GM23248 (cell line): Measurements from ENCODE around the gene UGT1A5. TPM values are rescaled to one million over a fixed set of nuclear protein-coding genes. Genes with fewer than 3 reads are reported as not detected.
A peak's percentile ranks its signal among the peaks of the same experiment; 100 is the strongest.

Experiments
- DNase-seq: peaks from one replicate; pipeline ENCODE4 v3.0.0-alpha.2; 2015
- H2AFZ ChIP-seq: fragments of 200-600 bp; sonication (generic); 2 replicates; pipeline ENCODE4 v1.6.1; 2016; ENCODE audit warnings: antibody characterized with exemption
- H3F3A ChIP-seq: fragments of 200-600 bp; sonication (generic); 2 replicates; pipeline ENCODE4 v1.6.1; 2016; ENCODE audit warnings: mild to moderate bottlenecking, antibody characterized with exemption, mixed run types; ENCODE audit not compliant: insufficient read depth
- H3K27ac ChIP-seq: fragments of 200-600 bp; sonication (generic); 2 replicates; pipeline ENCODE4 v1.5.1; 2016; ENCODE audit warnings: mild to moderate bottlenecking
- H3K27me3 ChIP-seq: fragments of 200-600 bp; sonication (generic); replicated peaks from 2 replicates; pipeline ENCODE4 v1.6.1; 2016; ENCODE audit warnings: mild to moderate bottlenecking; ENCODE audit not compliant: insufficient read depth
- H3K36me3 ChIP-seq: fragments of 200-600 bp; sonication (generic); 2 replicates; pipeline ENCODE4 v1.6.1; 2016; ENCODE audit warnings: low read depth, mild to moderate bottlenecking
- H3K4me1 ChIP-seq: fragments of 200-600 bp; sonication (generic); 2 replicates; pipeline ENCODE4 v1.6.1; 2016; ENCODE audit warnings: mild to moderate bottlenecking; ENCODE audit not compliant: insufficient read depth
- H3K4me2 ChIP-seq: fragments of 200-600 bp; sonication (generic); one replicate; pipeline ENCODE4 v1.6.1; 2016; ENCODE audit warnings: mild to moderate bottlenecking; ENCODE audit not compliant: unreplicated experiment
- H3K4me3 ChIP-seq: fragments of 200-600 bp; sonication (generic); 2 replicates; pipeline ENCODE4 v1.5.1; 2016; ENCODE audit warnings: mild to moderate bottlenecking
- H3K79me2 ChIP-seq: fragments of 200-600 bp; sonication (generic); 2 replicates; pipeline ENCODE4 v1.6.1; 2016; ENCODE audit warnings: mild to moderate bottlenecking; ENCODE audit not compliant: insufficient read depth
- H3K9ac ChIP-seq: fragments of 200-600 bp; sonication (generic); 2 replicates; pipeline ENCODE4 v1.6.1; 2016; ENCODE audit warnings: mild to moderate bottlenecking
- H3K9me2 ChIP-seq: fragments of 200-600 bp; sonication (generic); 2 replicates; pipeline ENCODE4 v1.6.1; 2016; ENCODE audit warnings: mixed run types, mild to moderate bottlenecking, moderate library complexity; ENCODE audit not compliant: insufficient read depth
- H3K9me3 ChIP-seq: fragments of 200-600 bp; sonication (generic); one replicate; pipeline ENCODE4 v1.6.1; 2017; ENCODE audit warnings: low read depth
- H4K20me1 ChIP-seq: fragments of 200-600 bp; sonication (generic); 2 replicates; pipeline ENCODE4 v1.6.0; 2016; ENCODE audit not compliant: insufficient read depth
- EZH2 ChIP-seq: fragments of 200-600 bp; sonication (generic); IDR thresholded peaks from 2 replicates; pipeline ENCODE4 v1.6.1; 2018; ENCODE audit warnings: antibody characterized with exemption, mild to moderate bottlenecking; ENCODE audit not compliant: insufficient read depth, poor library complexity, severe bottlenecking
- EZH2phosphoT487 ChIP-seq: fragments of 200-600 bp; sonication (generic); IDR thresholded peaks from 2 replicates; pipeline ENCODE4 v1.6.1; 2018; ENCODE audit warnings: antibody characterized with exemption, moderate library complexity, mild to moderate bottlenecking, low read depth; ENCODE audit not compliant: insufficient read depth
- WGBS, 2 experiments: methylation state at CpG; one replicate each; pipeline ENCODE4 v1.1.6; 2015 to 2017; ENCODE audit warnings: low lambda C conversion rate in 2 of 2, low coverage in 1 of 2; ENCODE audit errors: missing lambda C conversion rate in 2 of 2; 5-methylcytosine and 5-hydroxymethylcytosine counted together
- in situ Hi-C: fragments of 300-500 bp; cut with MboI; formaldehyde crosslinking; loops from 2 replicates; pipeline ENCODE4 v1.15.0; 2020
- polyA plus RNA-seq: library from polyadenylated mRNA; unstranded; fragments of >200 nt; fragmentation: Nextera tagmentation; extraction: Ambion mirVana; gene quantifications from 2 replicates; pipeline ENCODE4 v1.2.1, GENCODE V29; 2016
- total RNA-seq: library from RNA; depleted of rRNA; stranded (reverse); fragments of >200 nt; shearing (Covaris generic); gene quantifications from 2 replicates; pipeline ENCODE4 v1.2.3, GENCODE V29; 2014

UGT1A5 gene
- total and polyA plus RNA-seq, 2 experiments from 2014 or later = not detected

GRCh38 chr2:233672886-233673285 is 39.8 kb upstream of the UGT1A5 start:
- no peaks in the 10 kb centered on the region for H3K79me2 ChIP-seq
- H4K20me1 ChIP-seq = no peaks in the 10 kb centered on the region
- H2AFZ ChIP-seq = no peak overlapping the region
- H3K4me1 ChIP-seq = no peaks in the 10 kb centered on the region
- no peaks in the 10 kb centered on the region for H3F3A ChIP-seq
- H3K36me3 ChIP-seq = no peaks in the 10 kb centered on the region
- WGBS, 2 experiments = 70 to 75% methylated on average over 3 of the region's 3 CpGs
- no peaks in the 10 kb centered on the region; the same call in 1 of the 2 replicates for H3K27me3 ChIP-seq
- no peak overlapping the region for H3K27ac ChIP-seq
- no peak overlapping the region for H3K4me3 ChIP-seq
- TF ChIP-seq EZH2phosphoT487 (no peak), EZH2 (no peak)
- in situ Hi-C loops = no loop called here
- no peak overlapping the region for H3K9ac ChIP-seq
- H3K4me2 ChIP-seq = no peak overlapping the region
- no peaks in the 10 kb centered on the region for H3K9me3 ChIP-seq
- DNase-seq = no peak
- H3K9me2 ChIP-seq = no peaks in the 10 kb centered on the region

- Histone ChIP-seq H3K27me3 (no peaks in the 10 kb centered on the region; the same call in 1 of the 2 replicates), H3K4me1 (no peaks in the 10 kb centered on the region), H2AFZ (no peak overlapping the region), H3K9me3 (no peaks in the 10 kb centered on the region), H3K9ac (no peak overlapping the region), H3F3A (no peaks in the 10 kb centered on the region), H3K4me2 (no peak overlapping the region), H3K27ac (no peak overlapping the region), H3K79me2 (no peaks in the 10 kb centered on the region), H4K20me1 (no peaks in the 10 kb centered on the region), H3K4me3 (no peak overlapping the region), H3K36me3 (no peaks in the 10 kb centered on the region), H3K9me2 (no peaks in the 10 kb centered on the region)
- DNase-seq = no peak
- TF ChIP-seq EZH2phosphoT487 (no peak), EZH2 (no peak)
- in situ Hi-C loops = no loop called here
Observed at GRCh38 chr2:233673896-233674295, 38.8 kb upstream of the UGT1A5 start.

GRCh38 chr2:233674314-233674713 is 38.4 kb upstream of the UGT1A5 start:
- H3K36me3 ChIP-seq = no peaks in the 10 kb centered on the region
- H3F3A ChIP-seq = no peaks in the 10 kb centered on the region
- 0 to 7% methylated on average over 1 of the region's 1 CpG for WGBS, 2 experiments
- H3K9me3 ChIP-seq = no peaks in the 10 kb centered on the region
- DNase-seq = no peak
- no peaks in the 10 kb centered on the region for H3K4me1 ChIP-seq
- no peak overlapping the region for H2AFZ ChIP-seq
- no peaks in the 10 kb centered on the region for H4K20me1 ChIP-seq
- H3K27me3 ChIP-seq = no peaks in the 10 kb centered on the region; the same call in 1 of the 2 replicates
- H3K9ac ChIP-seq = no peak overlapping the region
- TF ChIP-seq EZH2phosphoT487 (no peak), EZH2 (no peak)
- no peak overlapping the region for H3K4me2 ChIP-seq
- no peak overlapping the region for H3K4me3 ChIP-seq
- H3K9me2 ChIP-seq = no peaks in the 10 kb centered on the region
- in situ Hi-C loops = no loop called here
- H3K79me2 ChIP-seq = no peaks in the 10 kb centered on the region
- H3K27ac ChIP-seq = no peak overlapping the region

DNA sequence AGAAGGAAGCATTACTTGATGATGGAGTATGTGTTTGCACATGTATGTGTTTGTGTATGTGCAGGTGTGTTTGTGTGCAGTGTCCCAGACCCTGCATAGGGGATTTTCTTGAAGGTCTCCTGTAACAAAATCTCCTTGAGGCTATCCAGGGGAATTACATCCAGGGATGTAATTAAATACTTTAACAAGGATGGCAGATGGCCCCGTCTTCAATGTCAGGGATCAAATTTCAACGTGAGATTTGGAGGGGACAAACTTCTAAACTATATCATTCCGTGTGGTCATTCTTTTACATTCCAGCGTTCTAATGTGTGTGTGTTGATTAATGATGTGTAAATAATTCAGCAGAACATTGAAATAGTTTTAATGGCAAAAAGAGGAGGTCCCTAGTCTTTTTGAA is 37.7 kb upstream of the UGT1A5 start:
- no peak overlapping the region for H2AFZ ChIP-seq
- in situ Hi-C loops = no loop called here
- no peaks in the 10 kb centered on the region; the same call in 1 of the 2 replicates for H3K27me3 ChIP-seq
- DNase-seq = no peak
- H3K4me3 ChIP-seq = no peak overlapping the region
- H4K20me1 ChIP-seq = no peaks in the 10 kb centered on the region
- H3K4me1 ChIP-seq = no peaks in the 10 kb centered on the region
- no peak overlapping the region for H3K27ac ChIP-seq
- H3K36me3 ChIP-seq = no peaks in the 10 kb centered on the region
- TF ChIP-seq EZH2 = no peak
- no peak for TF ChIP-seq EZH2phosphoT487
- 12 to 17% methylated on average over 4 of the region's 4 CpGs for WGBS, 2 experiments
- no peaks in the 10 kb centered on the region for H3K9me2 ChIP-seq
- H3K9me3 ChIP-seq = no peaks in the 10 kb centered on the region
- H3K9ac ChIP-seq = no peak overlapping the region
- no peaks in the 10 kb centered on the region for H3K79me2 ChIP-seq
- H3F3A ChIP-seq = no peaks in the 10 kb centered on the region
- H3K4me2 ChIP-seq = no peak overlapping the region

DNA sequence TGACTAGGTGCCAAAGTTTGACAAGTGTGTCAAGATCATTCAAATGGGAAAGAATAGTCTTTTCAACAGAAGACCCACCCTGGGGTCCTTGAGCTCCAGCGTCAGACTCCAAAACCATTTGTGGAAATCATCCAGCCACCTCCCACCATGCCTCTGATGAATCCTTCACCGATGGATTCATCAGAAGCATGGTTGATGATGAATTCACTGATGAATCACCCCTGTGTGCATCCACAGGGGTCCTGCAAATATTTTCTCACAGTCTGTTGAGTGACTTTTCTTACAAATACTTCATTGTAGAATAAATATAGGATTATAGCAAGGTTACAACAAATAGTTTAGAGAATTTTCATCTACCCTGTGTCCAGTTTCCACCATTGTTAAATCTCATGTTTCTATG is 36.7 kb upstream of the UGT1A5 start:
- Histone ChIP-seq H3K4me1 (no peaks in the 10 kb centered on the region), H4K20me1 (no peaks in the 10 kb centered on the region), H3K4me3 (no peak overlapping the region), H3F3A (no peaks in the 10 kb centered on the region), H3K9me2 (no peaks in the 10 kb centered on the region), H3K79me2 (no peaks in the 10 kb centered on the region), H3K4me2 (no peak overlapping the region), H3K9ac (no peak overlapping the region), H3K36me3 (no peaks in the 10 kb centered on the region), H3K27ac (no peak overlapping the region), H3K27me3 (no peaks in the 10 kb centered on the region), H2AFZ (no peak overlapping the region), H3K9me3 (no peaks in the 10 kb centered on the region)
- in situ Hi-C loops = no loop called here
- 35 to 39% methylated on average over 2 of the region's 2 CpGs for WGBS, 2 experiments
- TF ChIP-seq EZH2phosphoT487 = no peak
- TF ChIP-seq EZH2 = no peak
- DNase-seq = peak; percentile 16
